ENCODE results near the gene KCNK3. TPM values are rescaled to one million over a fixed set of nuclear protein-coding genes. Genes with fewer than 3 reads are reported as not detected.
A peak's percentile ranks its signal among the peaks of the same experiment; 100 is the strongest.

Gene KCNK3
- total RNA-seq, 1 donor from 2014 or later: 25.4 TPM

GRCh38 chr2:26710743-26711456 is 18.4 kb downstream of the KCNK3 start:
- no peaks in the 10 kb centered on the region for H3K27me3 ChIP-seq
- ATAC-seq: no peak
- H3K4me3 ChIP-seq: no peak overlapping the region
- no peaks in the 10 kb centered on the region for H3K36me3 ChIP-seq
- intact Hi-C loops (cut with DNase I): no loop called here
- peak overlapping the region; percentile 30 for H3K27ac ChIP-seq
- TF ChIP-seq CTCF (IDR thresholded peaks at IDR 0.05): no peak
- no peak for DNase-seq
- H3K4me1 ChIP-seq: no peaks in the 10 kb centered on the region
- H3K9me3 ChIP-seq: no peaks in the 10 kb centered on the region

GRCh38 chr2:26711457-26712161 is 19.1 kb downstream of the KCNK3 start:
- H3K27ac ChIP-seq: no peak overlapping the region
- intact Hi-C loops (cut with DNase I): no loop called here
- no peak for ATAC-seq

GRCh38 chr2:26712486-26713465 is 20.3 kb downstream of the KCNK3 start:
- no peaks in the 10 kb centered on the region for H3K4me1 ChIP-seq
- no peak overlapping the region for H3K4me3 ChIP-seq
- H3K27ac ChIP-seq: no peak overlapping the region
- TF ChIP-seq CTCF (IDR thresholded peaks at IDR 0.05): no peak
- intact Hi-C loops (cut with DNase I): no loop called here
- DNase-seq: no peak
- no peak for ATAC-seq
- H3K9me3 ChIP-seq: no peaks in the 10 kb centered on the region
- no peaks in the 10 kb centered on the region for H3K36me3 ChIP-seq
- no peaks in the 10 kb centered on the region for H3K27me3 ChIP-seq

More at GRCh38 chr2:26711457-26712161, 19.1 kb downstream of the KCNK3 start:
- H3K4me3 ChIP-seq: no peak overlapping the region
- TF ChIP-seq CTCF (IDR thresholded peaks at IDR 0.05): no peak
- H3K36me3 ChIP-seq: no peaks in the 10 kb centered on the region
- H3K4me1 ChIP-seq: no peaks in the 10 kb centered on the region
- DNase-seq: no peak
- no peaks in the 10 kb centered on the region for H3K9me3 ChIP-seq
- no peaks in the 10 kb centered on the region for H3K27me3 ChIP-seq

- no peak for TF ChIP-seq CTCF (IDR thresholded peaks at IDR 0.05)
- Histone ChIP-seq H3K4me3 (no peak overlapping the region), H3K9me3 (no peaks in the 10 kb centered on the region), H3K27me3 (no peaks in the 10 kb centered on the region), H3K4me1 (peaks cover 14% of the 10 kb centered on the region), H3K36me3 (no peaks in the 10 kb centered on the region), H3K27ac (no peak overlapping the region)
- ATAC-seq (no peak), DNase-seq (no peak)
- intact Hi-C loops (cut with DNase I): no loop called here
These were observed 23.2 kb downstream of the KCNK3 start for GRCh38 chr2:26715528-26716270.

GRCh38 chr2:26716340-26716739 is 23.8 kb downstream of the KCNK3 start:
- intact Hi-C loops (cut with DNase I): no loop called here
- H3K27ac ChIP-seq: no peak overlapping the region
- no peak for TF ChIP-seq CTCF (IDR thresholded peaks at IDR 0.05)
- no peak overlapping the region for H3K4me3 ChIP-seq
- no peaks in the 10 kb centered on the region for H3K9me3 ChIP-seq
- DNase-seq (no peak), ATAC-seq (no peak)
- H3K27me3 ChIP-seq: no peaks in the 10 kb centered on the region
- no peaks in the 10 kb centered on the region for H3K36me3 ChIP-seq
- peaks cover 21% of the 10 kb centered on the region for H3K4me1 ChIP-seq
